ENCODE data around the gene RAPGEF2. TPM values are rescaled to one million over a fixed set of nuclear protein-coding genes. Genes with fewer than 3 reads are reported as not detected.
"Not testable (repeated sequence)": the region's sequence is repeated elsewhere in the genome, so short reads cannot be mapped to it uniquely, and the experiment has no call there.

Gene RAPGEF2
- total and polyA plus RNA-seq, 9 of the 15 experiments (the other 6 are each of a cell fraction or from before 2014, with no cell fraction given): 3.1 to 32.6 (median 23.1) TPM

DNA sequence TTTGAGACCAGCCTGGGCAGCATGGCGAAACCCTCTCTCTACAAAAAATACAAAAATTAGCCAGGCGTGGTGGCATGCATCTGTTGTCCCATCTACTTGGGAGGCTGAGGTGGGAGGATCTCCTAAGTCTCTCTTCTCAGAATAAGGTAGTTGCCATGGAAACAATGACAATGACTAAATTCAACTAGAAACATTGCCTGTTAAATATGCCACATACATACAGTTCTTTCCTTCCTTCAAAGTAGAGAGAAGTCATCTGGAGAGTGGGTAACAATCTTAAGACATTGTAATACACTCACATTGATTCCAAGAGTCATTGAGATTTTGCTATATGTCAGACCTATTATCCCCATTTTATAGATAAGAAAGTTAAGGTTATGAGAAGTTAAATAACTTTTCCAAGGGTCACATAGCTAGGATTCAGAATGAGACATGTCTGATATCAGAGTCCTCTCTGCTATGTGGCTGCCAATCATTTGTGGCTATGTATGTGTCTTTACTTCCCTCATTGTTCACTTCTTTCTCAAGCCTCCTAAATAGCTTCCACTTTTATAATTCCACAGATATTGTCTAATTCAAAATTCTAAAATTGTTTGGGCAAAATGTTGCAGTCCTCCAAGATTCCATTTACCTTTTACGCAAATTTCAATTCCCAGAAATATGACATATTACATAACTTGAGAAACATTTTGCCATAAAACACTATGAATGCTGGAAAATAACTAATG, 37.2 kb upstream of the RAPGEF2 start (continued):
- TF ChIP-seq, protein P1, sequence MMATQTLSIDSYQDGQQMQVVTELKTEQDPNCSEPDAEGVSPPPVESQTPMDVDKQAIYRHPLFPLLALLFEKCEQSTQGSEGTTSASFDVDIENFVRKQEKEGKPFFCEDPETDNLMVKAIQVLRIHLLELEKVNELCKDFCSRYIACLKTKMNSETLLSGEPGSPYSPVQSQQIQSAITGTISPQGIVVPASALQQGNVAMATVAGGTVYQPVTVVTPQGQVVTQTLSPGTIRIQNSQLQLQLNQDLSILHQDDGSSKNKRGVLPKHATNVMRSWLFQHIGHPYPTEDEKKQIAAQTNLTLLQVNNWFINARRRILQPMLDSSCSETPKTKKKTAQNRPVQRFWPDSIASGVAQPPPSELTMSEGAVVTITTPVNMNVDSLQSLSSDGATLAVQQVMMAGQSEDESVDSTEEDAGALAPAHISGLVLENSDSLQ (IDR thresholded peaks at IDR 0.05): peak; percentile 62
- TF ChIP-seq RBM25 (IDR thresholded peaks at IDR 0.05; ENCODE audit: low read depth, low read length, severe bottlenecking): peak; percentile 27

DNA sequence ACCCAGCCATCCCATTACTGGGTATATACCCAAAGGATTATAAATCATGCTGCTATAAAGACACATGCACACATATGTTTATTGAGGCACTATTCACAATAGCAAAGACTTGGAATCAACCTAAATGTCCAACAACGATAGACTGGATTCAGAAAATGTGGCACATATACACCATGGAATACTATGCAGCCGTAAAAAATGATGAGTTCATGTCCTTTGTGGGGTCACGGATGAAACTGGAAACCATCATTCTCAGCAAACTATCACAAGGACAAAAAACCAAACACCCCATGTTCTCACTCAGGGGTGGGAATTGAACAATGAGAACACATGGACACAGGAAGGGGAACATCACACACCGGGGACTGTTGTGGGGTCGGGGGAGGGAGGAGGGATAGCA, 34.7 kb upstream of the RAPGEF2 start:
- H3K4me2 ChIP-seq (ENCODE audit: insufficient read depth, low read length); H3K4me3 ChIP-seq; H3K27me3 ChIP-seq (ENCODE audit: control insufficient read depth in 2 of 2, insufficient read depth in 2 of 2, low read length in 2 of 2); FAIRE-seq; H3K9me3 ChIP-seq (replicated peaks; ENCODE audit: control insufficient read depth, insufficient read depth, low read depth, low read length); H3K79me2 ChIP-seq (ENCODE audit: control insufficient read depth, insufficient read depth, low read length); H3K36me3 ChIP-seq (ENCODE audit: control insufficient read depth, insufficient read depth, low read length); POLR2A ChIA-PET; intact Hi-C loops (cut with micrococcal nuclease); CTCF ChIA-PET (ENCODE audit: low intra/inter-chr PET ratio); H2AFZ ChIP-seq (ENCODE audit: low read depth, low read length); H3K9me1 ChIP-seq (ENCODE audit: control insufficient read depth, insufficient read depth, low read length); H3K9ac ChIP-seq (ENCODE audit: insufficient read depth in 1 of 2, low read depth in 2 of 2, low read length in 2 of 2); H4K20me1 ChIP-seq (replicated peaks; ENCODE audit: control insufficient read depth, insufficient read depth, low read length); H3K27ac ChIP-seq (ENCODE audit: extremely low read depth, low read depth, low read length); in situ Hi-C loops (cut with MboI); DNase-seq (ENCODE audit: extremely low read depth in 1 of 4, low spot score in 3 of 4); BruUV-seq (replicated peaks); H3K4me1 ChIP-seq (replicated peaks in 1 of 2; ENCODE audit: control insufficient read depth in 2 of 2, insufficient read depth in 2 of 2, low read length in 2 of 2); ATAC-seq: not testable (repeated sequence)
- 70% methylated on average over 3 of the region's 5 CpGs for WGBS (ENCODE audit: insufficient coverage, low coverage, missing lambda C conversion rate)
- TF ChIP-seq BCOR (IDR thresholded peaks at IDR 0.05): 0 out of 2 replicates have a peak, but pooled peaks have one; percentile 37
- TF ChIP-seq KDM1A (IDR thresholded peaks at IDR 0.05): peak in 1 of 2 experiments; percentile 36; a peak in 1 of 4 replicates
- peak; percentile 57 for TF ChIP-seq ZNF146 (CRISPR knock-in tag; IDR thresholded peaks at IDR 0.05; ENCODE audit: unreplicated experiment)
